Measurements from ENCODE around the gene PAQR5.
"Not testable (repeated sequence)": the region's sequence is repeated elsewhere in the genome, so short reads cannot be mapped to it uniquely, and the experiment has no call there.

Gene PAQR5

DNA sequence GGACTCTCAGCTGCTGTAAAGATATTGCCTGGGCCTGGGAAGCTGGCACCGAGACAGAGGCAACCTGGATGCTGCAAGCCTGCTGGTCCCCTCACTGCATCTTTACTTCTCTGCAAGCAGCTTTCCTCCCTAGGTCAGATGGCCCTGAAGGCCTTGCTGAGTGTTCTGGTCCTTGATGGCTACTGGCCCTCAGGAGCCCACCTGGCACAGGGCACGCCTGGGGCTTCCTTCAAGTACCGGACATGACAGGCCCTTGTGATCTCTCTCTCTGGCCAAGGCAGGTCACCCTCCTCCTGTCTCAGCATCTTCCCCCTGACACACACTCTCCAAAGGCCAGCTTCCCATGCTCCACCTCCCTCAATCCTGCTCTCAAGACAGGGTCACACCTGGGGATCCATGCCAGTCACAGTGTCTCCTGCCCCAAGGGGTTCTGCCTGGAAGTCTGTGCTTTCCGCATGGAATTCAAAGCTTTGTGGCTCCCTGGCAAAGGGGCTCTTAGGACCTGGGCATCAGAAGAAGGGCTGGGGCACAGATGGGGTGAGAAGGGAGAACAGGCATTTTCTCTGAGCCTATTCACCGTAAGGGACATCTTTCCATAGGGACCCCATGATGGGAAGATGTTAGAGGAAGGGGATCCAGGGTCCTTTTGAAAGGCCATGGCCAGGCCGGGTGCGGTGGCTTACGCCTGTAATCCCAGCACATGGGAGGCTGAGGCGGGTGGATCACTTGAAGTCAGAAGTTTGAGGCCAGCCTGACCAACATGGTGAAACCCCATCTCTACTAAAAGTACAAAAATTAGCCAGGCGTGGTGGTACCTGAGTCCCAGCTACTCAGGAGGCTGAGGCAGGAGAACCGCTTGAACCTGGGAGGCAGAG lies 4.7 kb upstream of the PAQR5 start:
- DNase-seq = no peak

DNA sequence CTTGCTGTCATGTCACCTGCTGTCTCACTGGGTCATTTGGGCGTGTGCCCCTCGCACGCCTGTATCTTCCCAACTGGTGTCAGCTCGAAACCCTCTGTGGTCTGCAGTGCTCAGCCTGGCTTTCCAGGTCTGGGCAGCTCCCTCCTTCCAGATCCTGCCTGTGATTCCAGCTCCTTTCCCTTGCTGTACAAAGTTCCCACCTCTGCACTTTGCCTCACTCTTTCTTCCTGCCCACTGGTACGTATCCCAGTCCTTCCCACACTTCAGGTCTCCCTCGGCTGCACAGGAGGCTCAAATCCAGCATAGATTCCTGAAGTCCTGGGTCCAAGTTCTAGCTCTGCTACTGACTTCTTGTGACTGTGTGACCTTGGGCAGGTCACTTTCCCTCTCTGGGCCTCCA lies 2.1 kb upstream of the PAQR5 start:
- no peak for DNase-seq

DNA sequence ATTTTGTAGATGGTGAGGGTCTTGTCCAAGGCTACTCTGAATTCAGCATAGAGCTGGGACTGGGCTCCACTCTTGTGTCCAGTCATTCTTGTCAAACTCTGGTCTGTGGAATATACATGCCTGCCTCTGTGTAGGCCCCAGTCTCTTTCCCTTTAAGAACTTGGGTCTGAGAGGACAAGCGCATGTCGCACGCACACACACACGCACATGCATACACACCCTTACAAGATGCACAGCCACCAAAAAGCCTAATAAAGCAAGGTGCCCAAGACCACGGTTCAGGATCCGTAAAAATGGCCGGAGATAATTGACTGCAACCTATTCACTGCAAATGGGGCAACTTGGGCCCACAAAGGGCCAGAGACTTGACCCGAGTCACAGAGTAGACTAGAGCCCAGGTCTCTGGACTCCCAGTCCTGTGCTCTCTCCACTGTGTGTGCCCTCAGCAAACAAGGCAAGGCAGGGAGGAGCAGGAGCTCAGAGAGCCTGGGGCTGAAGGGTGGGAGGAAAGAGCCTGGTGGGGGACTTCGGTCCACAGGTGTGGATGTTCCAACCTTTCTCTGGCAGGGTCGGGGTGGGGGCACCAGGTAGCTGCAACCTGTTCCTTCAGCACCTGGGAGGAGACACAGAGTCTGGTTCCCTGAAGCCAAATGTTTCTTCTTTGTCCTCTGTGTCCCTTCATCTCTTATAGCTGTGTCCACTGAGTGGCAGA lies 914 bp upstream of the PAQR5 start:
- DNase-seq = no peak

DNA sequence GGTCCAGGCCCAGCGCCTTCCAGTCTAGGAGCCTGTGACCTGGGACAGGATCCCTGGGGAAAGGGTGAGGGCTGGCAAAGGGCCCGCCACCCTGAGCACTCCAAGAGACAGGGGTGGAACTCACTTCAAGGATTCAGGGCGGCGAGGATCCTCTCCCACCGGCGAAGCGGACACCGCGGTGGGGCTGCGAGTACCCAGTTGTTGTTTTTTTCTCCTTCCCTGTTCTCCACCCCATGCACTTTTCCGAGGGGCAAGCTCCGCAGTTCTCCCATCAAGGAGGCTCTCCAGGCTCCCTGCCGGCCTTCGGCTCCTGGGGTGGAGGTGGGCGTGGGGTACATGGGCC lies 387 bp upstream of the PAQR5 start:
- DNase-seq = no peak

DNA sequence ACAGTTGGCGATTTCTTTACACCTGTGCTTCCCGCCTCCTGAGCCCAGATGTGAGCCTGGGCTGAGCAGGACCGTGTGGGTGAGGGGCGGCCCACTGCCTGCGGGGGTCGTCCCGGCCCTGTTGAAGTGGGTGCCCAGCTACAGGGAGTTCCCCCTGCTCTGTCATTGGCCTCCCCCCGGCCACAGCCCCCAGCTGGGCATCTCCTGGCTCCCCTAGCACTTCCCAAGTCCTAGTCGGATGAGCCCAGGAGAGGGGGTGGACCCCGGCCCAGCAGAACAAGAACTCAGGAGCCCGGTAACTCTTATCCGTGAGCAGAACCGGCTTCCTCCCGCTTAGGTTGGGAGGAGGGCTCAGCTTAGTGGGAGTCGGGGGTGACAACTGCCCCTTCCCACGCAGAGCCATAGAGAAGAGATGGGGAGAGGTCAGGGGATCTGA lies 757 bp downstream of the PAQR5 start:
- DNase-seq = no peak

DNA sequence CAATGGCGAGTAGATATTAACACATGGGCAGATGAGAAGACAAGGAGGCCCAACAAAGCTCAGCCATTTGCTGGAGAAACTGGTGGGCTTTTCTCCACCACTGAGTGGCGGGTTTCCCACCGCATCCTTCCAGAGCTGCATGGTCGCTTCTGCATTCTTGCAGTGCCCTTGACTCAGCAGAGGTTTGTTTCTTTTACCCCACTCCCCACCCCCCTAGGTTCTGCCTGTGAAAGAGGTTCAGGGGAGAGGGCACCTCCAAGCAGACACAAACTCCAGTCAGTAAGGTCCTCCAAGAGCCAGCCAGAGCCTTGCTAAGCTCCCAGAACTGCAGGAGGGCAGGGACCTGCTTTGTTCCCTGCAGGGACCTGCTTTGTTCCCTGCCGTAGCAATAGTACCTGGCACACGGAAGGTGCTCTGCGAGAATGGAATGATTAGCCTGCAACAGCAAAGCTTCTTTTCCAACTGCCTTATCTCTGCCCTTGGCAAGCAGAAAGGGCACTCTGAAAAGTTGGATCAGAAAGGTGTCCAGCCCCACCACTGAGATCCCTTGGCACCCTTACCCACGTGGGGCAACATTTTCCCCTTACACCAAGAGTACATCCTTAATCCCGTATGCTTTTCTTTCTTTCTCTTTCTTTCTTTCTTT lies 1.4 kb downstream of the PAQR5 start:
- DNase-seq = no peak

DNA sequence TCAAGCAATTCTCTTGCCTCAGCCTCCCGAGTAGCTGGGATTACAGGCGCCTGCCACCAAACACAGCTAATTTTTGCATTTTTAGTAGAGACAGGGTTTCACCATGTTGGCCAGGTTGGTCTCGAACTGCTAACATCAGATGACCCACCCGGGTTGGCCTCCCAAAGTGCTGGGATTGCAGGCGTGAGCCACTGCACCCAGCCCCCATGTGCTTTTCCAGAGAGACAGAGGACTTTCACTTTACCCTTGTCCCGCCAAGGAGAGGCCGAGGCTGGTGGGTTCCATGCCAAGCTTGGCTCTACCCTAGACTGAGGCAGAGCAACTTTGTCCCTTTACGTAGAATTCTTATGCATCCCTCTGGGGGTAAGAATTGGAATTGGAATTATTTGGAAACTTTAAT lies 2.4 kb downstream of the PAQR5 start:
- not testable (repeated sequence) for DNase-seq

DNA sequence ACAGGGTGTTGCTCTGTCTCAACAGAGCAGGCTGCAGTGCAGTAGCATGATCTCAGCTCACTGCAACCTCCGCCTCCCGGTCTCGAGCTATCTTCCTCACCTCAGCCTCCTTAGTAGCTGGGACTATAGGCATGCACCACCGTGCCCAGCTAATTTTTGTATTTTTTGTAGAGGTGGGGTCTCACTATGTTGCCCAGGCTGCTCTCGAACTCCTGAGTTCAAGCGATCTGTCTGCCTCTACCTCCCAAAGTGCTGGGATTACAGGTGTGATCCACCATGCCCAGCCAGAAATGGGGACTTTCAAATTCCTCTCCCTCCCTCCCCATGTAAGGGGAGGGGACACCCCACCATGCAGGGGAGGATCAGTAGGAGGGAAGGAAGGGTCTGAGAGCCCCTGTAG lies 3.4 kb downstream of the PAQR5 start:
- not testable (repeated sequence) for DNase-seq

DNA sequence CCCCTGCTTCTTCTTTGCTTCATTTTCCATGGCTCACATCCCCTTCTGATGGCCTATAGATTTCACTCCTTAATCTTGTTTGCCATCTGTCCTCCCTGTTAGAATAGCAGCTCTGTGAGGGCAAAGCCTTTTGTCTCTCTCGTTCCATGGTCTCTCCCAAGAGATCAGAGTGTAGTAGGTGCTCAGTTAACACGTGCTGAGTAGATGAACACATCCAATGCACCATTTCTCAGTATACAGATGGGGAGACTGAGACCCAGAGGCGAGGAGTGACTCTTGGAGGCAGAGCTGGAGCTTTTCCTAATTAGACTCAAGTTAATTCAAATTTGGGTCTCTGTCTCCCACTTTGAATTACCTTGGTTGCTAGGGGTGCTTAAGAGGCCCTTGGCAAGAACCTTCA lies 4.2 kb downstream of the PAQR5 start:
- no peak for DNase-seq

DNA sequence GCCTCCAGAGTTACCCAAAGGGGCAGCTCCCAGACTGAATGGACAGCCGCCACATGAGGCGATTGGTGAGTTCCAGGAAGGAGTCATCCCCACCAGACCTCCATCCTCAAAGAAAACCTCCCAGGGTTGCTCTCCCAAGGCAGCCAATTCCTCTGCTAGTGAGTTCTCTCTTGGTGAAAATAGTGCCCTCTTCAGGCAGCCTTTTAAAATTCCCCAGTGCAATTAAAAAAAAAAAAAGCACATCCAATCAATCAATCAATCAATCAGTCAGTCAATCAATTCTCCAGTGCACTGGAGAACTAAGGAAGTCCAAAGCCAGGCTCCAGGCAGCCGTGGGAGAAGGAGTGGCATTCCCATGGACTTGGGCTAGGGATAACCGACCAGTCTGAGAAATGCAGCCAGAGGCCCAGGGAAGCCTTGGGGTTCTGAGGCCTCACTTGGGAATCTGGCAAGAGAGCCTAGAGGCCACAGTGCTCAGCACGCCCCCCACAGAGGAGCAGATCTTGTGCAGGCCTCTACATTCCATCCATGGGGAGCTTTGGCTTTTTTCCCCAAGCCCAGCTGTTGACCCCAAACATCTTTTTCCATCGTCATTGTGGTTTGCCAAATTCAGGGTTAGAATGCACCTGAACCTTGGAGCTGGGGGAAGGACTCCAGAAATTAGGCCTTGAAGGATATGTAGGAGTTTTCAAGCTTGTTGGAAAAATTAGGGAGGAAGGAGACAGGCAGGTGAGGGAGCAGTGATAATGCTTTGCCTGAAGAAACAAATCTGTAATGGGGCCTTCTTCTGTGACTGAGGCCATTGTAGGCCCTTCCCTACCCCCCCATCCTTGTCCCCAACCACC lies 4.8 kb downstream of the PAQR5 start:
- peak; percentile 56 for DNase-seq

DNA sequence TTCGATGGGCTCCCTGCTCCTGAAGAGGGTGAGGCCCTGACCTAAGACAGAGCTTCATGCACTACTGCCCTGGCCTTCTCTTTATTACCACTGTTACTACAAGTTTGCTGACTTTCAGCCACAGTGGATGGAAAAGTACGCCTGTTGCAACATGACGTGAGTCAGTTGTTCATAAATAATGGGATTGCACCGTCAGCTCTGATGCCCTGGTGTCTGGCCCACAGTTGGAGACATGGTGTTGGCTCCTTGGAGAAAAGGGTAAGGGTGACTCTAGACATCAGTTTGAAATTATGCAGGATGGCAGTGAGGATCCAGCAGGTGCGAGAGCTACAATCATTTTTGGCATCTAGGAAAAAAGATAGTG lies 5.5 kb downstream of the PAQR5 start:
- DNase-seq = no peak

DNA sequence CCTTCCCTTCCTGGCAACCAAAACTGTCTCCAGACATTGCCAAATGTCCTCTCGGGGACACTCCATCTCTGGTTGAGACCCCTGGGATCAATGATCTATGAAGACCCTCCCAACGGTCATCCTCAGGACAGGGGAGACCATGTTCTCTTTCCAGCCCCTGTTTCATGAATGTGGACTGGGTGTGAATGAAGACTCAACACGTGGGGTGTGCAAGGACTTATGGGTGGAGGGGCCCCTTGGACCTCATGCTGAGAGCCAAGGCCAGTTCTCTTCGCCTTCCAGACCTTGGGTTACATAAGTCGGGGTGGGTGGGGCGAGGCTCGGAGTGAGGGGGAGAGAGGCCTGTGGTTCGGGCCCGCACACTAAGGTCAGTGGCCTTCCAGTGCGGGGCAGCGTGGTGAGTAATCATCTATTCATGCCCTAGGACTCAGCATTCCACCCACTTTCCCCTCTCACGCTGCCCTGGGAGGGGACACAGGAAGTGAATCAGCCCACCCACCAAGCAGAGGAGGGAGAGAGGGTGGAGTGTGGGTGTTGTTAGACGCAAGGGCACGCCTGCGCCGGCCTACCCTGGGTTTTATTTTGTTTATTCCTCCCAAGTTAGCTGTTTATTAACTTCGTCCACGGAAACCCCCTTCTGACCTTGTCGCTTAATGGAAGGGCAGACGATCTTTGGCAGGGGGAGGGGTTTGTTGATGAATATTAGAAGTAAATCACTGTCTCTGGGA lies 6.7 kb downstream of the PAQR5 start:
- DNase-seq = no peak

DNA sequence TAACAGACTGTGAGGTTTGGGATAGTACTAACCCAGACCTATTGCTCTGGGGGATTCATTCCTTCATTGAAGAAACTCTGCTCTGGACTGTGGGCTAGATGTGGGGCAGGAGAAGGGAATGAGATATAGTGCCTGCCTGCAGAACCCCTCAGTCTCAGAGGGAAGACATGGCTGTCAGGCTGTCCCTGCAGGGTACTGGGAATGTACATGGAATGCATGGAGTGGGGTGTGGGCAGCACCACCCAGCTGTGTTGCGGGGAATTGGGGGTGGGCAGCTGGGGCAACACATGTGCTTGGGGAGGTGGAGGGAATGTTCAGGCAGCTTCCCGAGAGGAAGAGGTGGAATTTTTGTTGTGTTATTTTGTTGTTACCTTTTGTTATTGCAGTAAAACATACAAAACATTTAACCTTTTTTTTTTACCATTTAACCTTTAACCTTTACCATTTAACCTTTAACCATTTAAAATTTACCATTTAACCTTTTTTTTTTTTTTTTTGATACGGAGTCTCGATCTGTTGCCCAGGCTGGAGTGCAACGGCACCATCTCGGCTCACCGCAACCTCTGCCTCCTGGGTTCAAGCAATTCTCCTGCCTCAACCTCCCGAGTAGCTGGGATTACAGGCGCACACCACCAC lies 7.3 kb downstream of the PAQR5 start:
- no peak for DNase-seq

DNA sequence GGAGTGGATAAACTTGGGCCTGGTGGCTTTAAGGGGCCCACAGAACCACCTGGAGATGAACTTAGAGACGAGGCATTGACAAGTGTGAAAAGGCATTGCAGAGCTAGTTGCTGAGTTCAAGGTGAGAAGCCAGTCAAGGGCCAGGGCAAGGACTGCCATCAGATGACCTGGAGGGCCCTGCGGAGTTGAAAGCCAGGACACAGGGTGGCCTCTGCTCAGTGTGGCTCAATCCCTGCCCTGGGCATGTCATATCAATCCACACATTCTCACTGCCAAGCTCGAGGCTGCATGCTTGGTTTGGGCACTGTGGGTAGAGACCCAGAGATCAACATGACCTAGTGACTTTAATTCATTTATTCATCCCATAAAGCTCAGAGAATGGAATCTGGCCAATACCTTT lies 9.2 kb downstream of the PAQR5 start:
- no peak for DNase-seq

DNA sequence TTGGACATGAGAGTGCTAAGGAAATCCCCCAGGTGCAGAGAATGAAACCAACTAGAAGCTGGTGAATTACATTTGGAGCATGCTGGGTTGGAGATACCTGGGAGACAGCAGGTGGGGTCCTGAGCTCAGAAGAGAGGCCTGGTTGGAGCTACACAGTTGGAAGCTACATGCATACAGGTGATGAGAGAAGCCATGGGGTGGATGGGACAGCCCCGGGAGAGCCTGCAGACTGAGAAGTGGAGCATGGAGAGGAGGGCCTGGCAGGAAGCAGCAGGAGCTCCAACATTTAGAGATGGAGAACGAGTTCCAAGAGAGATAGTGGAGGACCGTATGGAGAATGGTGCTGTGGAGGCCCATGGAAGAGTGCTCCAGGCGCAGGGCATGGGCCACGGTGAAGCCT lies 10.2 kb downstream of the PAQR5 start:
- no peak for DNase-seq

DNA sequence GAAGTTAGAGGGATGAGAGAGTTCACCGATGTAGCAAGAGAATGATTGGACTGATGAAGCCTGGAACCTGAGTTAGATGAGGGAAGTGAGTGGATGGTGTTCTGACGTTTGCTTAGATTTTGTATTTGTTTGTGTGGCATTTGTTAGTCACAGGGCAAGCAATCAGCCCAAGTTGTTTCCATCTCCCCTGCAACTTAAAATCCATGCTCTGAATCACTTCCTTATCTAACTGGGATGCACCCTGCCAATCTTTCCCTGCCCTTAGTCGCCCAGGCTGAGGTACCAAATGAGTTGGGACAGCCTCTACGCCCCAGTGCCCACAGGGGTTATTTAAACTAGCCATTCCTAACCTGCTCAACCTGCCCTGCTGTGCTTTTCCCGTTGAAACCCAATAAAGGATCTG lies 12.6 kb downstream of the PAQR5 start:
- no peak for DNase-seq

DNA sequence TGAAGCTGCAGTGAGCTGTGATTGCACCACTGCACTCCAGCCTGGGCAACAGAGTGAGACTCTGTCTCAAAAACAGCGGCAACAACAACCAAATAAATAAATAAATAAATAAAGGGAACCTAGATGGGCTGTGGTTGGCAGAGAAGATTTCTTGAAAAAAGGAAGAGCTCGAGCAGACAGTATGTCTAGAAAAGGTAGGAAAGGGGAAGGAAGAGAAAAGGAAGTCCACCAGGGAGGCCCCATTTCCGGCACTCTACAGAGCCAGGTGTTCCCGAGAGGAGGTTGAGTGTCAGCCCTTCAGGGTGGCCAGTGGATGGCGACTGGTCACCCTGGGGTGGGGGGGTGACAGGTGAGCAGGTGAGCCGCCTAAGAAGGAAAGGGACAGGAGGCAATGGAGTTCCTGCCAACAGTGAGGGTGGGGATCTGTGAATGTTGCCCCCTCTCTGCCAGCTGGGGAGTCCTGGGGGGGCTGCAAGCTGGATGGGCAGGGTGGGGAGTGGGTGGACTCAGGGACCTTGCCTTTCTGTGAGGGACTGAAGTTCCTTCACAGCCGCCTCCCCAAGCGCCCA lies 14.8 kb downstream of the PAQR5 start:
- DNase-seq = peak; percentile 29

DNA sequence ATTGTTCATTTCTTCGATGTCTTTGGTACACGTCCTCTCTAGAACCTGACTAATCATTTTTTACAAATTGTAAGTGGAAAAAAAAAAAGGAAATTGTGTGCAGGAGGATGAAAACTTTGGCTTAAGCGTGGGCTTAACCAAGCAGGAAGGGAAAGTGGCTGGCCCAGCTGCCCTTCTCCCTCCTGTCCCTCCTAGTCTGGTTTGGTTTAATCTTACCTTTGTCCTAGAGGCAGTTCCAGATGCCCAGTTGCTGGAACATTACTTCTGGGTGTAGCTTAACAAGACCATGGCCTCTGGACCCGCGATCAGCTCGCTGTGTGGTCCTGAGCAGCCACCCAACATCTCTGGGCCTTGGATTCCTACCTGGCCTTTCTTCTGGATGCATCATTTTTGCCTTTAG lies 15.4 kb downstream of the PAQR5 start:
- DNase-seq = no peak

DNA sequence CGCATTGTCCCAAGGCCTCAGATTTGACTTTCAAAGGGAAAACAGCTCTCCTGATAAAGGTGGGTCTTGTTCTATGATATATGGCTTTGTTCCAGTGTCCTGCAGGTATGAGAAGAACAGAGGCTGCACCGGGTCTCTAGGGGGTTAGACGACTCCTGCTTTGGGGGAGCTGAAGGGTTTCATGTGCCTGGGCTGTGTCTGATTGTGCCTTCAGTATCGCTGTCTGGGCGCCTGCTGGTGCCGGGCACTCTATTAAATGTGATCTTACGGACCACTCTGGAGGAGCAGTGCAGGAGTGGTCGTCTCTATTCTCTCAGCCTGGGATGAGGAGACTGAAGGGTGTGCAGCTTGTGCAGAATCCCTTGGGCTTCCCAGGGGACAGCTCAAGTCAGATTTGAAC lies 16.0 kb downstream of the PAQR5 start:
- no peak for DNase-seq

DNA sequence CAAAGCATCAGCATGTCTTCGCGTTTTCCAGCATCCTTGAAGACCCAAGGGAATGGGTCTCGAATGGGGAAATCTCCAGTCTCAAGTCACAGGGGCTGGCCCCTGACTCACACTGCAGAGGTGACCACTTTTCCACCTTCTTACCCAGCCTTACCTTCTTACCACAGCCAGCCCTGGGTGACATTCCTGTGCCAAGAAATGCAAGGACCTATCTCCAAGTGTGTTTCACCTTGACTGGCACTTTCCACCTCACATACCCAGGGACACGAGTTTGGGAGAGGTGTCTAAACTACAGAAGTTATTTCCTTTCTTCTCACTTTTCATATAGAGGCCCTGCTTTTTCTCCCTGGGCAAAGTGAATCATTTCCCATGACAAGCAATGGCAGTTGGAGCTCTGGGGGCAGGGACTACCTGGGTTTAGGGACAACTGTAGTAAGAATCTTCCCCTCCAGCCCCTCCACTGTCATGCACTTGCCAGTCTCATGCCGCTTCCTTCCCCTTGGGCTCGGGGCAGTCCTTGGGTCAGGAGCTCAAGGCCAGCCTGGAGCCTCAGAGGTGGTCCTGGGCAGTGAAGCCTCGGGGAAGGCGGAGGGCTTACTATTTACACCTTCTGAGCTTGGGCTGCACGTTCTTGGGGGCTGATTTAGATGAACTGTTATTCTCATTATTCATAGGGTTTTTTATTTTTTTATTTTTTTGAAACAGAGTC lies 16.8 kb downstream of the PAQR5 start:
- DNase-seq = no peak

DNA sequence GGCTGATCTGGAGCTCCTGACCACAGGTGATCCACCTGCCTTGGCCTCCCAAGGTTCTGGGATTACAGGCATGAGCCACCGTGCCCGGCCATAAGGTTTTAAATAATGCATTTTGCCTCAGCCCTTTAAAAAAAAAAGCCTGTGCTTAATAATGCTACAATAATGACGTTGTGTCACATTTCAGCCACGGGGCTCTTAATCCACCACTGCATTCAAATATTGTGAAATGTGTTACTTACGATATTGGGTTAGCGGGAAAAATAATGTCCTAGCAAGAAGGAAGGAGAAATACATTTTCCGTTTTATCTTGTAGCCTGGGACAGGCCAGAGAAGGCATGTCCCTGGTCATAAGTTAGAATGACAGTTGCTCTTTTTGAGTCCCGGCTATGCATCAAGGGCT lies 17.6 kb downstream of the PAQR5 start:
- no peak for DNase-seq

All from hematopoietic multipotent progenitor cell treated with erythropoietin and hydrocortisone succinate and interleukin-3 and kit ligand, for 6 days (in vitro differentiated cells).